ENCODE measurements around the gene MRPL49.

- TF ChIP-seq CTCF (conservative IDR thresholded peaks at IDR 0.05 in 1 of 2, IDR thresholded peaks at IDR 0.05 in 1 of 2; ENCODE audit: extremely low read depth in 1 of 2, insufficient read depth in 1 of 2, low read depth in 1 of 2, low read length in 2 of 2) (no peak), EZH2 (IDR thresholded peaks at IDR 0.05; ENCODE audit: borderline replicate concordance, low read length) (no peak)
These were observed 50.5 kb downstream of the MRPL49 start for GRCh38 chr11:65172600-65172999.
